Epithelial cell of prostate (primary cell): ENCODE results near the gene RBP4.

ENCODE experiments used
- DNase-seq: peaks from one replicate; pipeline ENCODE4 v3.0.0-alpha.2; 2011; ENCODE audit warnings: low read depth, low spot score
- H3K27ac ChIP-seq: fragments of 450-650 bp; 2 replicates; pipeline ENCODE4 v1.5.1; 2017; ENCODE audit warnings: mild to moderate bottlenecking

Gene RBP4

DNA sequence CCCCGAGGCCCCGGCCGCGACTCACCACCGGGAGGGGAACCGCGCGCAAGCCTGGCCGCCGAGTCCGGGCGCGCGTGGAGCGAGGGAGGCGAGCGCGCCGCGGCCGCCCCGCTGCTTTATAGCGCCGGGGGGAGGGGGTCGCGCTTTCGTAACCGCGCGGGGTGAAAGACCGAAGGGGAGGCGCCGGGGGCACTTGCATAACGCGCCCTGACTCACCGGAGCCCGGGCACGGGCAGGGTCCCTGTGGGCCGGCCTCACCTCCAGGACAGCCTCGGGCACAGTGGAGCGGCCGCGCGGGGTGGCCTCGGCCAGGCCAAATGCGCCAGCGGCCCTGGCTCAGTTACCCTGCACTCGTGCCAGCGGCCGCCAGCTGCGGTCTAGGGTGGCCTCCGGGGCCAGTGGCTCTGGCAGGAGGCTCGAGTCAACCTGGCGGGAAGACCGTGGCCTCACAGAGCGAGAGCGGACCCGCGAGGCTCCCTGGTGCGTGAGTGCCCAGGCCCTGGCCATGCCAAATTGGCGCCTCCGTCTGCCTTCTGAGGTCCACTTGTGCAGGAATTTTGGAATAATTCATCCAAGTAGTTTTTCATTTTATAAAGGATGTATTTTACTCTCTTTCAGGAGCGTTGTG, at the start of gene RBP4:
Gene RBP4, minus strand, starts transcription at position 90 of the 628 bp plus-strand sequence. CDS start 207 bp downstream, outside the sequence.
- DNase-seq = no peak
- no peak within 1 kb of the TSS for H3K27ac ChIP-seq

DNA sequence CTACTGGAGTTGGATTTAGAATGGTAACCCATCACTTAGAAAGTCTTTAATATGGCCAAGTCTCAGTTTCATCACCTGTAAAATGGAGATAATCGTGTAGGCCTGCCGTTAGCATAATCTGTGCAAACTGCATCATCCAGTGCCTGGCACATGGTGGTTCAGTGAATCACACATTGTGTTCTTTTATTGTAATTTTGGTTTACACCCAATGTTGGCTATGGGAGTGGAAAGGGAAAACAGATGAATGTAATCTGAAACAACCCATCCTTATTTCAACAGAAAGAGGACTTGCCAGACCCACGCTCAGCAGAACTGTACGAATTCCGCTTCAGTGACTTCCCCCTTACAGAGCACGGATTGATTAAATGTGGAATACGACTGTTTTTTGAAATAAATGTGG, 38.8 kb upstream of the RBP4 start:
- no peak overlapping the region for H3K27ac ChIP-seq
- DNase-seq = no peak

DNA sequence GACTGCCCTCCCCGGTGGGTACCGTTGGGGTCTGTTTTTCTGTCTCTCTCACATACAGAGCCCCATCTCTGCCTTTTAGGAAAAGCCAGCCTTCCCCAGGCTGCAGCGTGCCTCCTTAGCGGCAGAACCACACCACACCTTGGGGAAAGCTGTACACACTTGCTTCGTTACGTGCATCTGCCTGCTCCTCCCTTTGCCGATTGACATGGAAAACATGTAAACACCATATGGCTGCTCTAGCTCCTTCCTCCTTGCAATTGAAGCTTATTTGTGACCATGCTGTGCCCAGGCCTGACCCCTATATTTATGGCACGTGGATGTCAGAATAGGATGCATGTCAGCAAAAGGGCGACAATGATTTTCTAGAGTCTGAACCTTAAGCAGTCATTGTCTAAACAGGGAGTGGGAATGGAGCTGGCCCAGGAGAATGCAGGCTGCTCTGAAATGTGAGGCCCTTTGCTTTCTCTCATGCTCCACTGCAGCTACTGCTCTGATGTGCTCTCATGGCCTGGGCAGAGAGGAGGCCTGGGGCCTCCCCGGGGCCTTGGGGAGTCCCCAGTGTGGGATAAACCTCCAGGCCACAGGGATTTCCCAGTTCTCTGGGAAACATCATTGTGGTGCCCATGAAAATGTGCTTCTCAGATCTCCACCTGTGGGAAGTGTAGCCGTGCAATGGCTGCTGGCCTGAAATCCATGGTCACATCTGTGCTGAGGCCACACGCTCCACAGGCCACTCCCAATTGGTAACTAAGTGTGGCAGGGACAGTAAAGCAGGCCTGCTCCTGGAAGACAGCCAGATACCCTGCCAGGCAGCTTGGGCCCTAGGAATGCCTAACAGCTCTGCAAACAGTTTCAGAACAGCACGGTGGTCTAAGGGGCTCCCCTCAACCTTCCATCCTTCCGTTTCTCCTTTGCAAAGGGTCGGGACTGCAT, 29.9 kb upstream of the RBP4 start:
- H3K27ac ChIP-seq = no peak overlapping the region
- no peak for DNase-seq

DNA sequence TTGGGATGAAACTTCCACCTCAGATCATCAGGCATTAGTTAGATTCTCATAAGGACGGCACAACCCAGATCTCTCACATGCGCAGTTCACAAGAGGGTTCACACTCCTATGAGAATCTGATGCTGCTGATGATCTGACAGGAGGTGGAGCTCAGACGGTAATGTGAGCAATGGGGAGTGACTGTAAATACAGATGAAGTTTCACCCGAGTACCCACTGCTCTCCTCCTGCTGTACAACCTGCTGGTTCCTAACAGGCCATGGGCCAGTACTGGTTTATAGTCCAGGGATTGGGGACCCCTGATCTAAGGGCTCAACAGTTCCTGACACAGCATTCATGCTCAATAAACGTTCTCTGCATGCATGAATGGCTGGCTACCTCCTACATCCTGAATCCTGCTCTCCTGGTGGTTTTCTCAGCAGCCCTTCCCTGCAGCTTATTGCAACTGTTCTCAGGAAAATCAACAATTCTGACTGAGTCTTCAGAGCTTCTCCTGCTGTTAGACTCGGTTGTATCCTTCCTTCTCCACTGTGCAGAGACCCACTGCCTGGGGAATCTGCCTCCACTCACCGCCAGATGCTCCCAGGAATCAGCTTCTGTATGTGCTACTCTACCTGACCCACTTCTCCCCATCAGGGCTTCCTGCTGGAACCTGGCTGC, 28.7 kb upstream of the RBP4 start:
- no peak for DNase-seq
- no peak overlapping the region for H3K27ac ChIP-seq

DNA sequence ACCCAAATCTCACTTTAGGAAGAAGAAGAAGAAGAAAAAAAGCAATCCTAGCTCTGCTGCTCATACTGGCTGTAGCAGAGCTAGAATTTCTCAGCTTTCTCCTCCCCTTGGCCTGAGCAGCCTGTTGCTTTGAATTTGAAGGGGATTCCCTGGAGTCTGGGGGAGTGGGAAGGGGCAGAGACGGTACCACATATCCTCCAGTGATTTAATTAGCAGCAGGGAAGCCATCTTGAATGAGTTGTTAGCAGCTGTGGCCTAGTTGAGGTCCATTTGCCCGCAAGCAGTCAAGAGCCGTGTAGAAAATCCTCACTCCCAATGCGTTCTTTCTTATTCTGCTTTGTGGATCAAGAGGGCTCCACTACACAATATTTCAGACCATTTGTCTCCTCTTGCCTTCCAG, 27.8 kb upstream of the RBP4 start:
- H3K27ac ChIP-seq = no peak overlapping the region
- DNase-seq = no peak

DNA sequence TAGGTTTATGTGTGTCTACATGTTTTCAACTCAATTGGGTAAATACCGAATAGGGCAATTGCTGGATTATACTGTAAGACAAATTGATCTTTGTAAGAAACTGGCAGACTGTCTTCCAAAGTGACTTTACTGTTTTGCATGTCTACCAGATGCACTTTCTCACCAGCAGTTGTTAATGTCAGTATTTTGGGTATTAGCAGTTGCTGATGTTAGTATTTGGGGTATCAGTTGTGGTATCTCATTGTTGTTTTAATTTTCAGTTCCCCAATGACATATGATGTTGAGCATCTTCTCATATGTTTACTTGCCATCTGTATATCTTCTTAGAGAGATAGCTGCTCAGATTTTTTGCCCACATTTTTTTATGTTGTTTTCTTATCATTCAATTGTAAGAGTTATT, 21.9 kb upstream of the RBP4 start:
- no peak for DNase-seq
- H3K27ac ChIP-seq = no peak overlapping the region

DNA sequence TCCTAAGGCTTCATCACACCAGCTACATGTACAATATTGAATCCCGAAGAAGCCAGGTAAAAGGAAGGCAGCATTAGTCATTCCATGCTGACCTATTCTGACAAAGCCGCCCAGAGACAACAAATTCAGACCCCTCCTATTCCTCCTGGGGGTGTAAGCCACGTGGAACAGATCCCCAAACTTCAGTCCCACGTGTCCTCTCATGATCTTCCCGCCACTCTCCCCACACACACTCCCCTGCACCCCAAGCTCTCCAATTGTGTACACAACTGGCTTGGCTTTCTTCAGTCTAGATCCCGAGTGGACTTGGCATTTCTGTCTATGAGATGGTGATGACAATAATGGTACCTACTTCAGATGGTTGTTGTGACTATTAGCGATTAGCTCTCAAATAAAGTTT, 19.9 kb upstream of the RBP4 start:
- no peak overlapping the region for H3K27ac ChIP-seq
- no peak for DNase-seq

DNA sequence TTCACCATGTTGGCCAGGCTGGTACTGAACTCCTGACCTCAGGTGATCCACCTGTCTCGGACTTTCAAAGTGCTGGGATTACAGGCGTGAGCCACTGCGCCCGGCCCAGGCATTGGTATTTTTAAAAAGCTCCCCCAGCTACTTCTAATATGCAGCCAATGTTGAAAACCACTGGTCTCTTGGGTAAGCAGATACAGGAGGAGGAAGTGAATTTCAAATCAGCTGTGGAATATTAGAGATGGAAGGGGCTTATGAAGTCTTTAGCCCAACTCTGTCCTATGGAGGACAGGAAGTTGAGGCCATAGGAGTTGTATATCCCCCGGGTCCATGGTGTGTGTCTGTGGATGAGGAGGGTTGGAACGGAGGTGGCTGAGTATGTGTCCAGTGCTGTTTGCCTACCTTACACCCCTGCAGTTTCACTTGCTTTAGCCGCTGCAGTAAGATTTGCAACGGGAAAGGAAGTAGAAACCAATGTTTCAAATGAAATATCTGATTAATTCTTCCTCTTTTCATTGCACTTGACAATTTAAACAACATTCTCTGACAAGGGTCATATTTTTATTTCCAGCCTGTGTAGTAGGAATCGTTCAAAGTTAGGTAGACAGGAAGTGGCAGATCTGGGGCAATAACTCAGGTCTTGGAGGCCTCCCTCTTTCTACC, 14.7 kb upstream of the RBP4 start:
- no peak overlapping the region for H3K27ac ChIP-seq
- DNase-seq = no peak

DNA sequence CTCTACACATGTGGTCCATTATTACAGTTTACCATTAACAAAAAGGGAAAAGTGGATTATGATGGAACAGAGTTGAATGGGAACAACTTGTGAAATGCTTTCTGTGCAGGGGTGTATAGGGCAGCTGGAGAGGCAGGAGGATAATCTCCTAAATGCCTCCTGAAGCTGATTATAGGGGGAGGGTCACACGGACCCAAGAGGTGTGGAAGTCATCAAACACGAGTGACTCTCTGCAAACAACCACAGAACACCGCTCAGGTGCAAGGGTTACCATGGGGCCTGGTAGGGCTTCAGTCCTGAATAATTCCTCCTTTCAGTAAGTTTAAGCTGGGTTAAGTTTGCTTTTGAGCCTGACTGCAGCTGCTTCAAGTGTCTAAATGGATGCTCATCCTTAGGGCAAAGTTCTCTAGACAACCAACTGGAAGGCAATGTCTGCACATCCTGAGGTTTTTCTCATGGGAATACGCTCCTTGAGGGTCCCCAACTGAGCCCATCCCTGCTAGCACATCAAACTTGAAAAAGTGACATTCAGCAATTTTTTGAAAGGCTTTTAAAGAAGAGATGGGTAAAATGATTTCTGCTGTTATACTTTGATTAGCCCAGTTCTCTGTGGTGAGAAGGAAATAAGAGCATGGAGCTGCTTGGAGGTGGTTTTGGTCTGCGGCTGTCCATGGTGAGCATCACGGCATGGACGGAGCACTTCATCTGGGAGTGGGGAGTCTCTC, 13.2 kb upstream of the RBP4 start:
- no peak for DNase-seq

DNA sequence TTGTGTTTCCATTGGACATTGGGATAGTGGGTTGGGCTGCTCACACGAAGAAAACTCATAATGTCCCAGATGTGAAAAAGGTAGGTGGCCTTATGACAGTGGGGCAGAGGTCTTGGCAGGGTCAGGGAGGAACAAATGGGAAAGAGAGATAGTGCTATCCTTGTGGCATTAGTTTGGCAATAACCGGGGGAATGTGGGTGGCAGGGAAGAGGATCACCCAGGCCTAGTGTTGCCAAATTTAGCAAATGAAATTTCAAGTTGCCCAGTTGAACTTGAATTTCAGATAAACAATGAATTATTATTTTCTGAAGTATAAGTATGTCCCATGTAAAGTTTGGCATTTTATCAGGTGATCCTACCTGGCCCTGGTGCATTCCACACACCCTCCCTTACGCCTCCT, 12.1 kb upstream of the RBP4 start:
- no peak overlapping the region for H3K27ac ChIP-seq
- no peak for DNase-seq

More for the DNA sequence above, 13.2 kb upstream of the RBP4 start:
- no peak overlapping the region for H3K27ac ChIP-seq

DNA sequence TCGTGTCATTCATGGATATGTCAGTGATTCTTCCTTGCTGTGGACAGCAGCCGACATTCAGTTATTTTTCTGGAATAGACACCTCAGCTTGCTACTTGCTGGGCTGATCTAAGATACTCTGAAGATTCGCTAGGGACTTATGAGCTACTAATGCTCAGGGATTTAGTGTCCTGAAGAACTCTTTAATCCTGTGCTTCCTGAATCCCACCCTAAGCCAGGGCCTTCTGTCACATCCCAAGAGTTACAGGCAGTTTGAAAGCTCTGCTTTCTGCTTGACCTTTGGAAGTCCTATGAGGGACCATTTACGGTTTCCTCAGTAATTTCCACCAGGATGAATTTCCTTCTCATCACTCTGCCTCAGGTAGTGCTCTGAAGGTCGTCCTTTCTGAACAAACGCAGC, 11.3 kb upstream of the RBP4 start, which contains the start of gene PDE6C:
Gene PDE6C, plus strand, starts transcription at position 227 of the 400 bp plus-strand sequence. CDS start 189 bp downstream, outside the sequence.
- no peak for DNase-seq
- H3K27ac ChIP-seq = no peak within 1 kb of the TSS

DNA sequence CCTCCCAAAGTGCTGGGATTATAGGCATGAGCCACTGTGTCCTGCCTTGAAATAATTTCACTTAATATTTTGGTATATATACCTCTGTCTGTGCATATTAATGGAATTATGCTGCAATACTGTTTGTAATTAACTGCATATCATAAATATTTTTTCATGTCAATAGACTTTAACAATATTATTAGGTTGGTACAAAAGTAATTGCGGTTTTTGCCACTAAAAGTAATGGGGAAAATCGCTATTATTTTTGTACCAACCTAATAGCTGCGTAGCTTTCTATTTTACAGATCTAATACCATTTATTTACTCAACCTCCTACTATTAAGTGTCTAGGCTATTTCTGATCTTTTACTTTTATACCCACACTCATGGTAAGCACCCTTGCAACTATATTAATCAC, 7.4 kb upstream of the RBP4 start:
- no peak overlapping the region for H3K27ac ChIP-seq
- DNase-seq = no peak

DNA sequence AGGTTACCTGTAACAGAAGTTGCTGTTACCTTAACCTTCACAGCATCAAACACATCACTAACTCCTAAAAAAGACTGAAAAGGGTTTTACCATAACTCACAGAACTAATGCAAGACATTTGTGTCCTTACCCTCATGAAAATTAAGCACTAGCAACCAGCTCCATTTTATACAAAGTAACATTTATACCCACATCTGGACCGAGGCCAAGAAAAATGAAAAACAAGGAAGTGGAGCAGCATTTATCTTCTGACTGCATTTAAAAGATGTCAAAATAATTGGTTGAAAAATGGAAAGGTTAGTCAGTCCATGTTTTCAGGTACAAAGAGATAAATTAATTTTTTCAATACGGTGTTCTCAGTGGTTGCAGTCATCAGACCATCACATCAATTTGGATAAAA, 3.1 kb upstream of the RBP4 start:
- no peak for DNase-seq
- H3K27ac ChIP-seq = no peak overlapping the region

DNA sequence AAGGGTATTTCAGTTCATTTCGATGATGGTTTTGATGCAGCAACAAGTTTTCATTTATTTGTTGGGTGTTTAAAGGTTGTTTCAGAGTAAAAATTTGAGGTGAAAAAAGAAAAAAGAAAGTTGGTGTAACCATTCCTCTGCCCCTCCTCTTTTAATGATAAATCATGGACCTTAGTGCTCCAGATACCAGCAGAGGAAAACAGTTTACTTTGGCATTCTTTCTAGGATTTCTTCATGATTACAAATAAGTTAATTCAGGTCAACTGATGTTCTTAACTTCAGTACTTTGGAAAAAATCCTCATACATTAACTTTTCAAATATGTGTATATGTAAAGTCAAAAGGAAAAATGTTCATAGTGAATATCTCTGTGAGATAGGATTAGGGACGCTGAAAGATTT, 2.0 kb upstream of the RBP4 start:
- no peak for DNase-seq
- no peak overlapping the region for H3K27ac ChIP-seq

DNA sequence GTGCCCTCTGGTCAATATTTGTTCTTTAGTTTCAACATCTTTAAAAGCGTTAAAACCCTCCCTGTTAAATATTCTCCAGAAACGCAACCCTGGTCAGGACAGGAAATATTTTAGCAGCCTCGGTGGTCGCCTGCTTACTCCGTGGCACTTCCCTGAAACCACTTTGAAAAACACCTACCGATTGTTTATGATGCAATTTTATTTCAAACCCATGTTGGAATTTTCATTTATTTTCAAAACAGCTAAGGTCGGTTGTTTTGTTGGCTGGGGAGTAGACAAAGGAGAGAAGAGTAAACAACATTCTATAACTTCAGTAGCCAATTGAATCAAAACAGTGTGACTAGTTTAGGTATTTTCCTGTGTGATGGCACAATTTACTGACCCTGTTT, 733 bp upstream of the RBP4 start:
- no peak overlapping the region for H3K27ac ChIP-seq
- DNase-seq = no peak

DNA sequence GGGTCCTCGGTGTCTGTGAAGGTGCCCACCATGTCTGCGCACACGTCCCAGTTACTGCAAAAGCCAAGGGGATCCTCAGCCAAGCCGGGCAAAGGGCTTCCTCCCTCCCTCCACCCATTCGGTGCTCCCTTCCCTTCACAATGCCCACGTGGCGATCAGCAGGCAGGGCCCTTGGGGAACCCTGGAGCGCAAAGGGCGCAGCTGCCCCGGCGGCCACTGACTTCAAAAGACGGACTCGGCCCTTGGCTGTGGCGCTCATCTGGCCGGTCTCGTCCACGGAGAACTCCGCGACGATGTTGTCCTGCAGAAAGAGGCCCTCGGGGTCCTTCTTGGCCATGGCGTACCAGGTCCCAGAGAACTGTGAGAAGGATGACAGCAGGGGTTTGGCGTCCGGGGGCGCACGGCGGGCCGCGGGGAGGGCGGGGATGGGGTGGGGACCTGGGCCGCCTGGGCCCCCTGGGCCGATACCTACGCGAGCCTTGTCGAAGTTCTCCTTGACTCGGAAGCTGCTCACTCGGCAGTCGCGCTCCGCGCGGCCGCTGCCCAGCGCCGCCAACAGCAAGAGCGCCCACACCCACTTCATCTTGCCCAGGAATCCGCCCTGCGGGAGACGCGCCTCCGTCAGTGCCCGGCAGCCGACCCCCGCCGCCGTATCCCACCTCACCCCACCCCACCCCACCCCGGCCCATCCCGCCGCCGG, 439 bp downstream of the RBP4 start:
- no peak overlapping the region for H3K27ac ChIP-seq
- DNase-seq = no peak

DNA sequence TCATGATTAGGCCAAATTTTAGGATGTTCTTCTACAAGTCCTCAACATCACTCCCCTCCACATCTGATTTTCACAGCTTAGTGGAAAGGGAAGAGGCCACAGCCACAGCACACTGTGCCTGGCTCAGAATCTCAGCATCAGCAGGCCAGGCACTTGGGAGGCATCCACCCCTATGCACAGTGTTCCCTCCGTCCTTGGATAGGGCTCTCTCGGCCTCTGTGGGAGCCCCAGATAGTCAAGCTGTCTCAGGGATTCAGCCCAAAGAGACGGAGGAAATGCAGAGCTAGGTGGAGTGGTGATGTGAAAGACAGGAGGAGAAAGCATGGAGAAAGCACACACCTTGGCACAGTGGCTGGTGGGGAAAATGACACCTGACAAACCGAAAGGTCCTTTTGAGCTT, 1.3 kb downstream of the RBP4 start:
- DNase-seq = no peak
- no peak overlapping the region for H3K27ac ChIP-seq

DNA sequence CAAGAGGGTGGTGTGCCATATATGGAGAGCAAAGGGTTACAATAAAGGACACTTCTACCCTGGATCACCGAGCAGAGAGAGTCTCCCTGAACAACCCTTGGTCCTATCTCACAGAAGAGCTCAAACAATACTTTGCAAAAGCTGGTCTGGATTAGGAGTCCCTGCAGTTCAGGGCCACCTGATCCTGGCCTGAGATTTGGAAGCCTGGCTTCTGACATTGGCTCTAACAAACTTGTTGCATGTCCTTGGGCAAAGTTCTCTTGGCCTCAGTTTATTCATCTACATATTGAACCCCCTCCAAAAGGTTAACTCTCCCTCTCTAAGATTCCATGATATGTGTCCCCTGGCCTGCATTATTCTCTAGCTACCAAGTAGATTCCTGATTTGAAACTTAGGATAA, 1.7 kb downstream of the RBP4 start:
- H3K27ac ChIP-seq = no peak overlapping the region
- no peak for DNase-seq

DNA sequence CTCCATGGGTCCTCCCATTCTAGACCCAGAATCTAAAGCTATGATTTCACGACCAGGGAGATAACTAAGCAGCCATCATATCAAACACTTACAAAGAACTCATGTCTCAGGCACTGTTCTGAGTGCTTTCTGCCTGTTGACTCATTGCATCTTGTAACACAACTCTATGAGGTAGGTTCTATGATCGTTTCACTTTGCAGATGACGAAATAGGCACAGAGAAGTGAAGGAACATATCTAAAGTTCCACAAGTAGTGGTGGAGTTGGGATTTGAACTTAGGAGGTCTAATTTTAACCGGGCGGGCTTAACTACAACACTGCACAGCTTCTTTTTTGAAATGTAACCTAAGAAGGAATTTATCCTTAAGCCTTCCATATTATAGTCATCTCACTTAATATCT, 2.9 kb downstream of the RBP4 start:
- H3K27ac ChIP-seq = no peak overlapping the region
- no peak for DNase-seq
